ENCODE results near the gene ZNF600. TPM values are rescaled to one million over a fixed set of nuclear protein-coding genes. Genes with fewer than 3 reads are reported as not detected.

Gene ZNF600
- total RNA-seq: 5.8 and 7.5 TPM in 2 replicates

DNA sequence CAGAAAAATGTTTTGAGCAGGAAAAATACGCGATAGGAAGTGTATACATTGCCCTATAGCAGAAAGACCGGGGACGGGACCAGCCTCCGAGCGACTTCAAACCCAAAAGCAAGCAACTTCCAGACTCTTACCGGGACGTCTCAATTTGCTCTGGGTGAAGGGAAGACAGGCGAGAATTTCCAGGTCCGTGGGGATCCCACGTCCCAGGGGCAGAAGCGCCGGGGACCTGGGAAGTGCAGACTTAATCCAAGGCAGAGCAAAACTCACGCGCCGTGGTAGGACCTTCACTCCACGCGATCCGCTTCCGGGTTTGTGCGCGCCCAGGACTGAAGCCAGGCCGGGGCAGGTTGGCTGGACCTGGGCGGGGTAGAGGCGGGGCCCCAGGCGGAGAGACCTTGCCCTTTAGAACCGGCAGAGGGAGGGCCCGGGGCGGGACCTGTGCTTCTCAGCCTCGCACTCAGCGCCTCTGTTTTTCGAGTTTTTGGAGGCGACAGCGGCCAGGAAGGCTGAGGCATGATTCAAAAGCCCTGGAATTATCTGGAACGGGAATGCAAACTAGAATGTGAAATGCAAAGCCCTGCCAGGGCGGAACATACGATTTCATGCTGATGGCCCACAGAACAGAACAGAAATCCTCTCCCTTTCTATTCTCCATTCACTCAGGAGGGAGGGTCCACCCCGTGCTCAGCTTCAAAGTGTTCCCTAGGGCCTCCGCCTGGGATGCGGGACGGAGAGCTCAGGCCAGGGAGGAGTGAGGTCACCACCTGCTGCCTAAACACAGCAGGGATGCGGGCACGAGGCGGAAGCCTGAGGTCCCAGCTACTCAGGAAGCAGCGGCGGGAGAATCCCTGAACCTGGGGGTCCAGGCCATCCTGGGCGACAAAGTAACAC, at the start of gene ZNF600:
Gene ZNF600, minus strand, starts transcription at position 328 of the 891 bp plus-strand sequence. CDS start 7,903 bp downstream, outside the sequence.

DNA sequence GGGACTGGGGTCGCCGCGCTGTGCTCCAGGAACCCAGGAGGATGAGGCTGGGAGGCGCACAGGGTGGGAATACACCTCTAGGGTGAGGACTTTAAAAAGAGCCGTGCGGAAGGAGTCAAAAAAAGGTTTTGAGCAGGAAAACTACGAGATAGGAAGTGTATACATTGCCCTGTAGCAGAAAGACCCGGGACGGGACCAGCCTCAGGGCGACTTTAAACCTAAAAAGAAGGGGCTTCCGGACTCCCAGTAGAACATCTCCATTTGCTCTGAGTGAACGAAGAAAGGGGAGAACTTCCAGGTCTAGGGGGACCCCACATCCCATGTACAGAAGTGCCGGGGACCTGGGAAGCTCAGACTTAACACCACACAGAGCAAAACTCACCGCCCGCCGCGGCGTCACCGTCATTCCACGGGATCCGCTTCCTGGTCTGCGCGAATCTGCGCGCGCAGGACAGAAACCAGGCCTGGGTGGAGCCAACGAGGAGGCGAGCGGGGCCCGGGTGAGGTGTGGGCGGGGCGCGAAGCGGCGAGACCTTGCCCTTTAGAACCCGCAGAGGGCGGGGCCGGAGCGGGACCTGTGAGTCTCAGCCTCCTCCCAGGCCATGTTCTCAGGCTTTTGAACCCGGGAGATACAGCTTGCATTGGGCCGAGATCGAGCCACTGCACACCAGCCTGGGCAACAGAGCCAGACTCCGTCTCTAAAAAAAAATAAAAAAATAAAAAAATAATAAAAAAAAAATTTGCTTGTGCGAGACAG, 34.8 kb upstream of the ZNF600 start, which contains the start of gene ZNF28:
Gene ZNF28, minus strand, starts transcription at position 430 of the 757 bp plus-strand sequence. CDS start 3,675 bp downstream, outside the sequence.

DNA sequence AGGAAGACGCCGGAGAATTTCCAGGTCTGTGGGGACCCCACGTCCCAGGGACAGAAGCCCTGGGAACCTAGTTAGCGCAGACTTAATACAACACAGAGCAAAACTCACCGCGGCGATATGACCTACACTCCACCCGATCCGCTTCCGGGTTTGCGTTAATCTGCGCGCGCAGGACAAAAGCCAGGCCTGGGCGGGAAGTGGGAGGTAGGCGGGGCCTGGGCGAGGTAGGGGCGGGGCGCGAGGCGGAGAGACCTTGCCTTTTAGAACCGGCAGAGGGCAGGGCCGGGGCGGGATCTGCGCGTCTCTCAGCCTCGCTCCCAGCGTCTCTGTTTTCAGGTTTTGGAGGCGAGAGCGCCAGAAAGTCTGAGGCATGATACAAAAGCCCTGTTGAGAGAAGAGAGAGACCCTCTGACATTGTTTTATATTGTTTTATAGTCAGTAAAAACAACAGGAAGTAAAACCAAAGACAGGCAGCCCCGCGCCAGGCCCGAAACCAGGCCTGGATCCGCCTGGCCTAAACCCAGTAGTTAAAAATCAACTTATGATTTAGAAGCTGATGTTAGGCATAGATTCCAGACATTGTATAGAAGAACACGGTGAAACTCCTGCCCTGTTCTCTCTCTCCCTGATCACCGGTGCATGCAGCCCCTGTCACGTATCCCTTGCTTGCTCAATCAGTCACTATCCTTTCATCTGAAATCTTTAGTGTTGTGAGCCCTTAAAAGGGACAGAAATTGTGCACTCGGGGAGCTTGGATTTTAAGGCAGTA, 51.5 kb downstream of the ZNF600 start, which contains the start of gene ZNF611:
Gene ZNF611, minus strand, starts transcription at position 152 of the 769 bp plus-strand sequence. CDS start 19,150 bp downstream, outside the sequence.

Other genes starting within 250 kb of the ZNF600 start
- gene ZNF701, start 216.5 kb downstream of the ZNF600 start, total RNA-seq: 15.0 and 15.7 TPM in 2 replicates
- gene ZNF83, start 148.4 kb downstream of the ZNF600 start, total RNA-seq: 47.4 and 49.1 TPM in 2 replicates
- 11.8 TPM in 2 replicates for gene ZNF611, start 51.7 kb downstream of the ZNF600 start, total RNA-seq
- 15.4 and 19.8 TPM in 2 replicates for gene ZNF28, start 34.8 kb upstream of the ZNF600 start, total RNA-seq
- 15.7 and 18.3 TPM in 2 replicates for gene ZNF468, start 70.8 kb upstream of the ZNF600 start, total RNA-seq
- gene ZNF320, start 110.8 kb upstream of the ZNF600 start, total RNA-seq: 9.8 and 11.8 TPM in 2 replicates
- 2.0 and 3.8 TPM in 2 replicates for gene ZNF888, start 136.6 kb upstream of the ZNF600 start, total RNA-seq
- 6.8 and 6.9 TPM in 2 replicates for gene ZNF816, start 176.1 kb upstream of the ZNF600 start, total RNA-seq
- gene ERVV-1, start 227.1 kb upstream of the ZNF600 start, total RNA-seq: not detected in 2 replicates